Stimulated activated CD8-positive, alpha-beta memory T cell treated with anti-CD3 and anti-CD28 coated beads, Interleukin-12 subunit alpha, Interleukin-12 subunit beta, amount 100 ng/mL, for 1 hour (primary cell): Measurements from ENCODE around the gene METTL2A.
"Not testable (repeated sequence)": the region's sequence is repeated elsewhere in the genome, so short reads cannot be mapped to it uniquely, and the experiment has no call there.

Source experiments
- DNase-seq: peaks from one replicate; pipeline ENCODE4 v3.0.0-alpha.2; 2020; ENCODE audit warnings: low read depth

Gene METTL2A

DNA sequence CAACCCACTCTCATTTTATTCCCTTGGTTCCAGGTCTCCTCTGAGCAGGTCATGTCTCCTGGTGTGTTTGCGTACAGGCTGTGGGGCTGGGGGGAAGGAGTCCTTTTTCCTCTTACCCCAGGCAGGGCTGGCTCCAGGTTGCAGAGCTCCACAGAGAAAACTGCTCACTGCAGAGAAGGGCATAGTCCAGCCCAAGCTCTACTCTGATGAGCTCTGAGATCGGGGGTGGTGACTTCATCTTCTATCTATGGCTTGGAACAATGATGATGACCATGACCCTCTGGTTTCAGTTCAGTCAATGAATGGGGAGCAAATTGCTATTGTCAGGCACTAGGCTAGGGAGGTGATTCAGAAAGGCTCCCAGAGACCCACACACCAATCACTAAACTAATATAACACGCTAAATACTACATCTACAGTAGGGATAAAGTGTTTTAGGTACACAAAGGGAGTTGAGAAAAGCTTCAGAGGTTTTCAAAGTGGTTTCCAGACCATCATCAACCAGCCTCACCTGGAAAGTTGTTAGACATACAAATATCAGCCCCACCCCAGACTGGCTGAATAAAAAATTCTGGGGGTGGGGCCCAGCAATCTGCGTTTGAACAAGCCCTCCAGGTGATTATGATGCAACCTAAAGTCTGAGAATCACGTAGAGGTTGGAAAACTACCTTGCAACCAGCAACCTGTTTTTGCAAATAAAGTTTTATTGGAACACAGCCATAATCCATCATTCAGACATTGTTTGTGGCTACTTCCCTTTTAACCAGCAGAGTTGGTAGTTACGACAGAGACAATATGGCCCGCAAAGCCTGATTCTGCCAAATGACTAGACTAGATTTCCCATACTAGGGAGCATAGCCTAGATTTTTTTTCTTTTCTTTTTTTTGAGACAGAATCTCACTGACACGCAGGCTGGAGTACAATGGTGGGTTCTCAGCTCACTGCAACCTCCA, 49.6 kb downstream of the METTL2A start:
- DNase-seq, result not testable (repeated sequence)

DNA sequence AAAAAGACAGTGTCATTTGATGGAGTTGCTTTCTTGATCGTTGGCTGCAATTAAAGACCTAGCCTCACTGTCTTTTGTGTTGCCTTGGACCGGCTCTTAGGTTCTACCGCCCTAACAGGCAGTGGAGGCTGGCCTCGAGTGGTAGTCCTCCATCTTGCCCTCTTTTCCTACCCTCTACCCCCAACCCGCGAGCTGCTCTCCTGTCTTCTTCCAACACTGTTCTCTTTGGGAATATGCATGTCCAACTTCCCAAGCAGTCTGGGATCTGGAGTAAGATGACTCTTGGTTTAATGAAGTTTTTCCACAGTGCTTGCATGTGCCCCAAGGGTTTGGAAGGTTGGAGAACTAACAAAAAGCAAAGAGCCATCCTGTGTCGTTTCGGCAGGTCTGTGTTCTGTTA, 53.4 kb downstream of the METTL2A start:
- DNase-seq, result not testable (repeated sequence)

GRCh38 chr17:62477718-62478408, 54.2 kb downstream of the METTL2A start:
- peak; percentile 7 for DNase-seq

- peak; percentile 54 for DNase-seq
Measured at GRCh38 chr17:62478424-62478879, 54.8 kb downstream of the METTL2A start, which contains the start of gene TLK2. TSS of gene TLK2 (plus strand) at chr17:62478825. CDS start at chr17:62481126, 2,301 bp downstream.

GRCh38 chr17:62478880-62479638, 55.4 kb downstream of the METTL2A start:
- peak; percentile 10 for DNase-seq

DNA sequence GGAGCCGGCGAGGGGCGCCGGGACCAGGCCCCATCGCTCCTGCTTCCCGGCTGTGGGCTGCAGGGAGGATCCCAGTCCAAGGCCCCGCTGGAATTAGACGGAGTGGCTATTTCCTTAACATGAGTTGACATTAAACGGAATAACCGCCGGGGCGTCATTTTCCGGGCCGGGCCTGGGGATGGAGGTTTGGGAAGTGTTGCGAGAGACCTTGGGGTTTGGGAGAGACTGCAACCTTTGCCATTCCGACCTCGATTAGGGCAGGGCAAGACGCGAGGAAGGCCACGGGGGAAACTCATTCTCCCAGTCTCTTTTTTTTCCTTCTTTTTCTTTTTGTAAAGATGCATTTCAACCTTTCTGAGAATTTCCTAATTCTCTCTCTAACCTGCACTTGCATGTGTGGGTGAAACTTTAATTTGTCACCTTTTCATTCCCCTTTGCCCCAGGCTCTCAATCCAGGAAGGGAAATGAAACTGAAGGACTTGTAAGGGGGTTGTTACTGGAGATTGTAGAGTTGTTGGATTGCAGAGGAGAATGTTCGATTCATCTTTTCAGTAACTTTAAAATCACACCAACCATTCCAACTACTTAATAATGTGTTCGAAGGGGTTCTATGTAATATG, 56.1 kb downstream of the METTL2A start:
- not testable (repeated sequence) for DNase-seq

DNA sequence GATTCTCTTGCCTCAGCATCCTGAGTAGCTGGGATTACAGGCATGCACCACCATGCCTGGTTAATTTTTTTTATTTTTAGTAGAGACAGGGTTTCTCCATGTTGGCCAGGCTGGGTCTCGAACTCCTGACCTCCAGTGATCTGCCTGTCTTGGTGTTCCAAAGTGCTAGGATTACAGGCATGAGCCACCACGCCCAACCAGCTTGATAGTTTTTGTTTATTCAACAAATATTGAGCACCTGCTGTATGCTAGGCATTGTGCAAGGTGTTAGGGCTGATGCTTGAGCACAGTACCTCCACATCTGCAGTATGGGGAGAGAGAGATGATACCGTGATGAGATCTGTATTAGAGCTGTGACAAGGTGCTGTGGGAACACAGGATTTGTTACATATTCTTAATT, 58.9 kb downstream of the METTL2A start:
- not testable (repeated sequence) for DNase-seq

- not testable (repeated sequence) for DNase-seq
Measured at GRCh38 chr17:62490990-62491389, 67.3 kb downstream of the METTL2A start.

DNA sequence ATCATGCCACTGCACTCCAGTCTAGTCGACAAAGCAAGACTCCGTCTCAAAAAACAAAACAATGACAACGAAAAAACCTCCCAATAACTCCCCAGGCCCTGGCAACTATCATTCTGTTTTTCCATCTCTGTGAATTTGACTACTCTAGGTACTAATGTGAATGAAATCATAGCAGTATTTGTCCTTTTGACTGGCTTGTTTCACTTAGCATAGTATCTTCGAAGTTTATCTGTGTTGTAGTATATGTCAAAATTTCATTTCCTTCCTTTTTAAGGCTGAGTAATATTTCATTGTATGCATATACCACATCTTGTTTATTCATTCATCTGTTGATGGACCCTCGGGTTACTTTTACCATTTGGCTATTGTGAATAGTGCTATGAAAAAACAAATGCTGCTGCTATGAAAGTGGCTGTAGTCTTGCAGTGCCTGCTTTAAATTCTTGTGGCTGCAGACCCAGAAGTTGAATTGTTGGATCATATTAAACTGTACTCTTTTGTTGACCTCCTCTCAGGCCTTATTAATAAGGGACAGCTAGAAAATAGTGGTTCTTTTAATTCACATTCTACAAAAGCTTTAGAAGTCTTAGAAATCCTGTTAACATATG, 69.5 kb downstream of the METTL2A start:
- not testable (repeated sequence) for DNase-seq

- DNase-seq, result not testable (repeated sequence)
Measured at GRCh38 chr17:62494073-62494472, 70.4 kb downstream of the METTL2A start.

- DNase-seq, result not testable (repeated sequence)
Measured at GRCh38 chr17:62496344-62496743, 72.6 kb downstream of the METTL2A start.

- DNase-seq, result not testable (repeated sequence)
Measured at GRCh38 chr17:62498796-62499195, 75.1 kb downstream of the METTL2A start.
